Measurements from ENCODE around the gene SYCP3. TPM values are rescaled to one million over a fixed set of nuclear protein-coding genes. Genes with fewer than 3 reads are reported as not detected.
"Not testable (repeated sequence)": the region's sequence is repeated elsewhere in the genome, so short reads cannot be mapped to it uniquely, and the experiment has no call there.

SYCP3 gene
- total and polyA plus RNA-seq, 9 donors, result 0.07 to 0.31 TPM; not detected in 7

DNA sequence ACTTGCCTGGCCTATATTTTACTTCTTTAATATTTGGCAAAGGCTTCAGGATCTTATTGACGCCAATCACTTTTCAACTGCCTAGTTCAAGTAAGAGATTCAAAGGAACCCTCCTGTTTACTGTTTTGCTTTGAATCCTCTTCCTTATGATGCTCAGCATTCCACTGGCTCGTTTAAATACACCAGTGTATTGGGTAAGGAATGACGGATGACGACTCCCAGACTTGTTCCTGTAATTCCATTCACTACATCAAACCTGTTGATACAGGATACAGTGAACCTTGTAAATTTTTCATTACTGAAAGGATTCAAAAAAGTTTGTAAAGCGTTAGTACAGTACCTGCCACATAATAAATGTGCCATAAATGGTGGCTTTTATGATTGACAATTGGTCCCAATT, 1.7 kb upstream of the SYCP3 start:
- H3K27ac ChIP-seq, result no peak overlapping the region
- no peak overlapping the region for H3K4me3 ChIP-seq
- H3K36me3 ChIP-seq, result no peaks in the 10 kb centered on the region
- DNase-seq, result no peak
- peaks cover 2% of the 10 kb centered on the region for H3K4me1 ChIP-seq (ENCODE audit: insufficient read depth)
- no peaks in the 10 kb centered on the region for H3K27me3 ChIP-seq
- no peaks in the 10 kb centered on the region for H3K9me3 ChIP-seq
- intact Hi-C loops (cut with DNase I), result loop anchor here in 1 of 4 donors (5.0 kb wide), 1 partner anchor 1229 kb away; no protein-coding TSS in a partner anchor
- 80 to 85% (median 83%) methylated on average over 5 of the region's 5 CpGs for WGBS, 3 donors
- no peak for TF ChIP-seq POLR2A (IDR thresholded peaks at IDR 0.05)
- TF ChIP-seq EP300 (IDR thresholded peaks at IDR 0.05), result no peak
- TF ChIP-seq, protein P1, sequence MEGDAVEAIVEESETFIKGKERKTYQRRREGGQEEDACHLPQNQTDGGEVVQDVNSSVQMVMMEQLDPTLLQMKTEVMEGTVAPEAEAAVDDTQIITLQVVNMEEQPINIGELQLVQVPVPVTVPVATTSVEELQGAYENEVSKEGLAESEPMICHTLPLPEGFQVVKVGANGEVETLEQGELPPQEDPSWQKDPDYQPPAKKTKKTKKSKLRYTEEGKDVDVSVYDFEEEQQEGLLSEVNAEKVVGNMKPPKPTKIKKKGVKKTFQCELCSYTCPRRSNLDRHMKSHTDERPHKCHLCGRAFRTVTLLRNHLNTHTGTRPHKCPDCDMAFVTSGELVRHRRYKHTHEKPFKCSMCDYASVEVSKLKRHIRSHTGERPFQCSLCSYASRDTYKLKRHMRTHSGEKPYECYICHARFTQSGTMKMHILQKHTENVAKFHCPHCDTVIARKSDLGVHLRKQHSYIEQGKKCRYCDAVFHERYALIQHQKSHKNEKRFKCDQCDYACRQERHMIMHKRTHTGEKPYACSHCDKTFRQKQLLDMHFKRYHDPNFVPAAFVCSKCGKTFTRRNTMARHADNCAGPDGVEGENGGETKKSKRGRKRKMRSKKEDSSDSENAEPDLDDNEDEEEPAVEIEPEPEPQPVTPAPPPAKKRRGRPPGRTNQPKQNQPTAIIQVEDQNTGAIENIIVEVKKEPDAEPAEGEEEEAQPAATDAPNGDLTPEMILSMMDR (IDR thresholded peaks at IDR 0.05), result no peak

DNA sequence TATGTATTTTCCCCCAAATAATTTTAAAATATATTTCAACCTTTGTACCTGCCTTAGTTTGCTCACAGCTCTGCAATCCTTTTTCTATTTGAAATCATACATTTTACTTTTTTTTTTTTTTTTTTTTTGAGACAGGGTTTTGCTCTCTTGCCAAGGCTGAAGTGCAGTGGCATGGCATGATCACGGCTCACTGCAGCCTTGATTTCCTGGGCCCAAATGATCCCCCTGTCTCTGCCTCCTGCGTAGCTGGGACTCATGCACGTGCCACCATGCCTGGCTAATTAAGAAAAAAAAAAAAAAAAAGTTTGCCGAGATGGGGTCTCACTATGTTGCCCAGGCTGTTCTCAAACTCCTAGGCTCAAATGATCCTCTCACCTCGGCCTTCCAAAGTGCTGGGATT, 1.3 kb upstream of the SYCP3 start:
- no peak overlapping the region for H3K4me3 ChIP-seq
- H3K4me1 ChIP-seq (ENCODE audit: insufficient read depth), result peaks cover 2% of the 10 kb centered on the region
- DNase-seq, result no peak
- WGBS, 3 donors, result 85 to 98% (median 94%) methylated on average over 5 of the region's 5 CpGs
- H3K36me3 ChIP-seq, result no peaks in the 10 kb centered on the region
- TF ChIP-seq, protein P1 (IDR thresholded peaks at IDR 0.05), result no peak
- TF ChIP-seq POLR2A (IDR thresholded peaks at IDR 0.05), result no peak
- no peak for TF ChIP-seq EP300 (IDR thresholded peaks at IDR 0.05)
- H3K27ac ChIP-seq, result no peak overlapping the region
- H3K27me3 ChIP-seq, result no peaks in the 10 kb centered on the region
- no peaks in the 10 kb centered on the region for H3K9me3 ChIP-seq
- intact Hi-C loops (cut with DNase I), result loop anchor here in 1 of 4 donors (5.0 kb wide), 1 partner anchor 1228 kb away; no protein-coding TSS in a partner anchor

DNA sequence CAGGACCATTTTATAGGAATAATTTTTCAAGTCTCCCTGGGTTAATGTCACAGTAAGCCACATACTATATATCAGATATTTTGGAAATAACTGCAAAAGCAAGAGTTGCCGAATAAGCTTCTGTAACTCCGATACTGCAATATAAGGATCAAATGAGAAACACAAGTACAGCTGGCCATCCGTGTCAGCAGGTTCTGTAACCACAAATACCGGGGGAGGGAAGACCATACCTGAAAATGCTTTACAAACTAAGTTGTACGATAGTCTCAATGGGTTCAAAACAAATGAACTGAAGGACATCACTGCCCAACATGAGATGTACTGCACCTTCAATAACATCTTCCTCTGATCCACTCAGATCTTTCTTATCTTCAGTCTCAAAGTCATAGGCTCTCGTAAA, 1.8 kb downstream of the SYCP3 start:
- 85 to 92% (median 89%) methylated on average over 6 of the region's 6 CpGs for WGBS, 3 donors
- no peak overlapping the region for H3K27ac ChIP-seq
- no peaks in the 10 kb centered on the region for H3K27me3 ChIP-seq
- no peak for DNase-seq
- no peaks in the 10 kb centered on the region for H3K4me1 ChIP-seq (ENCODE audit: insufficient read depth)
- no peaks in the 10 kb centered on the region for H3K36me3 ChIP-seq
- TF ChIP-seq POLR2A (IDR thresholded peaks at IDR 0.05) (no peak), EP300 (IDR thresholded peaks at IDR 0.05) (no peak)
- TF ChIP-seq, protein P1 (IDR thresholded peaks at IDR 0.05), result no peak
- no peak overlapping the region for H3K4me3 ChIP-seq
- H3K9me3 ChIP-seq, result no peaks in the 10 kb centered on the region
- intact Hi-C loops (cut with DNase I), result no loop called here

DNA sequence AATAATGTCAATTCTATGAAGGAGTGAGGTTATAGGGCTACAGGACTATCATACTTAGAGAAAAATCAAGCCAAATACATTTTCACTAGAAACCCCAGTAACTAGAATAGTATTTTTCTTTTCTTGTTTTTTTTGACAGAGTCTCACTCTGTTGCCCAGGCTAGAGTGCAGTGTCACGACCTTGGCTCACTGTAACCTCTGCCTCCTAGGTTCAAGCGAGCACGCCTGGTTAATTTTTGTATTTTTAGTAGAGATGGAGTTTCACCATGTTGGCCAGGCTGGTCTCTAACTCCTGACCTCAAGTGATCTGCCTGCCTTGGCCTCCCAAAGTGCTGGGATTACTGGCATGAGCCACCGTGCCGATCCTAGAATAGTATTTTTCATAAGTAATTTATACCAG, 4.8 kb downstream of the SYCP3 start:
- H3K36me3 ChIP-seq; H3K4me1 ChIP-seq (ENCODE audit: insufficient read depth); H3K27ac ChIP-seq; H3K27me3 ChIP-seq; H3K4me3 ChIP-seq; H3K9me3 ChIP-seq; DNase-seq; intact Hi-C loops (cut with DNase I): not testable (repeated sequence)
- WGBS, 3 donors, result 89 to 95% (median 89%) methylated on average over 5 of the region's 5 CpGs

DNA sequence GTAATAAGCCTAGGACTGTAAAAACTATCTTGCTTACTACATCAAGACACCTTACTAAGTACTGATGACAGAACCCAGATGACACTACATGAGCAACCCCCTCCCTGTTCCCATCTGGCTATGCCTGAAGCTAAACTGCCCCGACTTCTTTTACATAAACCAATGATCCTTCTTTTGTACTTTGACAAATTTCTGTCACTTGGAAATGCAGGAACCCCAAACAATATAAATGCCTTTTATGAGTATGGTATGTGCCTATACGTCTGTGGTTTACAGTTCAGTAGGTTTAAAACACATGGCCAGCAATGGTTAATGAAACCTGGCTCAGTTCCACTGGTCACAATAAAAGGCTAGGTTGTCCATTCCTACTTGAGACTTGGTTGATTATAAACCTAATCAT, 6.1 kb downstream of the SYCP3 start:
- no peak for DNase-seq
- H3K9me3 ChIP-seq, result no peaks in the 10 kb centered on the region
- no peak for TF ChIP-seq EP300 (IDR thresholded peaks at IDR 0.05)
- TF ChIP-seq, protein P1 (IDR thresholded peaks at IDR 0.05), result no peak
- TF ChIP-seq POLR2A (IDR thresholded peaks at IDR 0.05), result no peak
- no peak overlapping the region for H3K27ac ChIP-seq
- no peaks in the 10 kb centered on the region for H3K36me3 ChIP-seq
- H3K4me1 ChIP-seq (ENCODE audit: insufficient read depth), result no peaks in the 10 kb centered on the region
- H3K4me3 ChIP-seq, result no peak overlapping the region
- intact Hi-C loops (cut with DNase I), result no loop called here
- no peaks in the 10 kb centered on the region for H3K27me3 ChIP-seq
- WGBS, 3 donors, result 85 to 89% (median 89%) methylated on average over 2 of the region's 2 CpGs
